ENCODE measurements around the gene DAB2IP.

The DAB2IP gene

DNA sequence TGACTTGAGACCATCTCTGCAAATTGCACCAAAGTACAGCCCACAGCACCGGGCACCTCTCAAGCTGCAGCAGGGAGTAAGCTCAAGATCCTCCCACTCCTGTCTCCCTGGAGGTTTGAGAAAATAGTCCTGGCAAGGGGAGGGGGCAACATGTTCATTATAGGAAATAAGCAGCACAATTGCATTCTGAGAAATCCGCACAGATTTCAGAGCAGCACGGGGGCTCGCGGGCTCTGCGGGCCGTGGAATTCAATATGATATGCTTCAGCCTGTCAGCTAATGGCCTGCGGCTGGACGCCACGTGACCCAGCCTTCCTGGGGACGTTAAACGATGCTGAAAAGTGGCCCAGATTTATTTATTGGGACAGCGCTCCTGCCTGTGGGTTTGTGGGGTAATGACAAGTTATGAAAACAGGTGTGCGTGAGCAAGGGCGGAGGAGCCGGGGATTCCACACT, 156.4 kb downstream of the DAB2IP start:
- no peak for DNase-seq

GRCh38 chr9:121808781-121809180, 157.3 kb downstream of the DAB2IP start:
- DNase-seq: no peak

DNA sequence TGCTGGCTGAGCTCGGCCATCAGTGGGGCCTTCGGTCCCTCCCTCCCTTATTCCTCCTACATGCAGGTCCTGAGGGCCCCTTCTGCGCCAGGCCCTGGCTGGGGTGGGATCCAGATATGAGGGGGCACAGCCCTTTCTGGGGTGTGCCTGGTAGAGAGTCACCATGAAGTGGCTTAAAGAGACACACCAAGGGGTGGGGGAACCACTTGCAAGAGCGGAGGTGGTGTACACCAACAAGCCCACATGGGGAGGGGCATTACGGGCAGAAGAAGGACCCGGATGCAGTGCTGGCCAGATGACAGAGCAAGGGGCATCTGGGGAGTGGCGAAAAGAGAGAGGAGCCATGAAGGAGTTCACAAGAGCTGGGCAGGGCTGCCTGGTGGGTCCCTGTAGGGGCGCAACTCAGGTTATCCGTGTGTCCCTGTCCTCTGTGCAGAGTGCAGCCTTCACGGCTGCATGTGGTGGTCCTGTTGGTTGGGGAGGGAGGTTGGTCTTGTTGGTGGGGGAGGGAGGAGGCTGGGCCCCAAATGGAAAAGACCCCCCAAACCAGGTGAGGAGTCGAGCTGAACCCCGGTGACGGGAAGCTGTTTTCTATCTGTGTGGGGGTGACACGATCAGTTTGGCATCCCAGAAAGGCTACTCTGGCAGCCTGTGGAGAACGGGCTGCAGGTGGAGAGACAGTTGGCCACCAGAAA, 158.1 kb downstream of the DAB2IP start:
- no peak for DNase-seq

- DNase-seq: no peak
These were observed 159.1 kb downstream of the DAB2IP start for GRCh38 chr9:121810489-121810888.

GRCh38 chr9:121811140-121811539, 159.7 kb downstream of the DAB2IP start:
- DNase-seq: no peak

DNA sequence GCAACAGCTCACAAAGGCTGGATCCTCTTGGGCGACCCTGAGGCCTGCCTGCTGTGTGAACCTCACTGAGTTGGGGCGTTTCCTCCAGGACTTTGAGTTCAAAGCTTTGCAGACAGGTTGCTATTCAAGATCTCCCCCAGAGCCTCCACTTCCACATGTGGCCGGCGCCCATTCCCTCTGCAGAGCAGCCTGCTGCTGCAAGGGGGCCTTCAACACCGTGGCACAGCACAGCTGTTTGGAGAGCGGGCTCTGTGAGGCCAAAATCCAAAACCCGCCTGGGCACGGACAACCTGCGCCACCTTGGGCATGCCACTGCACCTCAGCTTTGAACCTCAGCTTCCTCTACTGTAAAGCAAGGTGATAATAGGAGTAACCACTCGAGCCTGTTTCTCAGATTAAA, 160.3 kb downstream of the DAB2IP start:
- DNase-seq: no peak

GRCh38 chr9:121812159-121812735, 160.8 kb downstream of the DAB2IP start:
- DNase-seq: no peak

- DNase-seq: no peak
These were observed 162.2 kb downstream of the DAB2IP start for GRCh38 chr9:121813519-121814210.

- DNase-seq: no peak
These were observed 163.2 kb downstream of the DAB2IP start for GRCh38 chr9:121814594-121814993.

DNA sequence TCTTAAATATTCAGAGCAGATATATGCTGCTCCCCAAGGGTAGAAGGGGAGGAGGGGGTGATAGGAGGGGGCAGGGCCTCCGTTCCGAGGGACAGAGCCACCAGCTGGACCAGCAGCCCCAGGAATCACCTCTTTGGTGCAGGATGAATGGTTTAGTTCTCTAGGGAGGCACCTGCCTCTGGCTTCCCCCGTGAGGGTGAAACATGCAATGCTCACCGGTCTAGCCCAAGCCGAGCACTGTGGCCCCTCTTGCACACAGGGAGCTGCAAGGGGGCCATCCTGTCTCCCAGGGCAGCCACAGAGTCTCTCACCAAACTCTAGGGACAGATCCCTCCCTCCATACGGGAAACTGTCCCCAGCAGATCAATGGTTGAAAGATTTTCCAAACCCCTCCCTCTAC, 163.7 kb downstream of the DAB2IP start:
- DNase-seq: no peak

DNA sequence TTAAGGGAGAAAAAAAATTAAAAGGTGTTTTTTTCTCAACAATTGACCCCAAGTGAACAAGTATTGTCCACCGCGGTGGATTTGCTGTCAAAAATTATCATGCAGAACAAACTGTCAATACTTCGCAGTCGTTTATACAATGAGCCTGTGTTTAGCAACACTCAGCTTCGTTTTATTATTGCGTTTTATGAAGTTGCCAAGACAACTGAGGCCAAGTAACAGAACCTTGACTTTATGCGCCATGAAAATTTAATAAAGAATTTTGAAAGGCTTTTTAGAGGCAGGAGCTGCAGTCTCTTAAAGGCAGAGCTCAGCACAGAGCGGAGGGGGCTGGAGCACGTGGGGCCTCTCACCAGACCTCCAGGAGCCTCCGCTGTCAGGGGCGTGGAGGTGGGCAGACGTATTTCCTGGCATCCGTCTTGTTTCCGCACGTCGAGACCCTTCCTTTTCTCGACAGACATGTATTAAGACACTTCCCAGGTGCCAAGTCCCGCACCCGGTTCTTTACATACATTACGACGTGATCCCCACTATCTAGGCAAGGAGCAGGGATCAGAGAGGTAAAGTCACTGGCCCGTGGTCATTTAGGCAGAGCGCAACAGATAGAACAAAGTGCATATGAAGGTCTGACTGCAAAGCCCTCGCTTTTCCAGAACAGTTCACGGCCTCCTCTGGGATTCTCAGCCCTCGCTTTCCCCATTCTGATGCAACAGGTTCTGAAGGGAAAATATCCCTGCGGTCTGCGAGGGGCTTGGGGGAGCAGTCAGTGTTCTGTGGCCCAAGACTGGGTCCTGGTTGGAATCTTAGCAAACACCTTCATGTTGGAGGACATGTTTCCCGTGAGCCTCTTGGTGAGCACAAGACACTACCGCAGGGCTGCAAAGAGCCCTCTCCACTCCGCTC, 164.4 kb downstream of the DAB2IP start:
- no peak for DNase-seq

DNA sequence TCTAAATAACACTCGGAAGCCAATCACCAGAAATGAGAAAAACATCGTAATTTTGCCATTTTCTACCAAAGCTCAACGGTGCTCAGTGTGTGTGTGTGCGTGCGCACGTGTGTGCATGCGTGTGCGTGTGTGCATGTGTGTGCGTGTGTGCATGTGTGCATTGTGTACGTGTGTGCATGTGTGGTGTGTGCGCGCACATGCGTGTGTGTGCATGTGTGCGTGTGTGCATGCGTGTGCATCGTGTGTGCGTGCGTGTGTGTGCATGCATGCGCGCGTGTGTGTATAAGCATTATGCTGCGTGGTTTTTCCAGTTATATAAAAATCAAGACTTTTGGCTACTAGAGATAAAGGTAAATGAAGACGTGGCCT, 165.0 kb downstream of the DAB2IP start:
- DNase-seq: no peak

- DNase-seq: no peak
These were observed 165.5 kb downstream of the DAB2IP start for GRCh38 chr9:121816845-121817450.

- DNase-seq: no peak
These were observed 166.0 kb downstream of the DAB2IP start for GRCh38 chr9:121817476-121817875.

- no peak for DNase-seq
These were observed 166.7 kb downstream of the DAB2IP start for GRCh38 chr9:121818016-121818661.

DNA sequence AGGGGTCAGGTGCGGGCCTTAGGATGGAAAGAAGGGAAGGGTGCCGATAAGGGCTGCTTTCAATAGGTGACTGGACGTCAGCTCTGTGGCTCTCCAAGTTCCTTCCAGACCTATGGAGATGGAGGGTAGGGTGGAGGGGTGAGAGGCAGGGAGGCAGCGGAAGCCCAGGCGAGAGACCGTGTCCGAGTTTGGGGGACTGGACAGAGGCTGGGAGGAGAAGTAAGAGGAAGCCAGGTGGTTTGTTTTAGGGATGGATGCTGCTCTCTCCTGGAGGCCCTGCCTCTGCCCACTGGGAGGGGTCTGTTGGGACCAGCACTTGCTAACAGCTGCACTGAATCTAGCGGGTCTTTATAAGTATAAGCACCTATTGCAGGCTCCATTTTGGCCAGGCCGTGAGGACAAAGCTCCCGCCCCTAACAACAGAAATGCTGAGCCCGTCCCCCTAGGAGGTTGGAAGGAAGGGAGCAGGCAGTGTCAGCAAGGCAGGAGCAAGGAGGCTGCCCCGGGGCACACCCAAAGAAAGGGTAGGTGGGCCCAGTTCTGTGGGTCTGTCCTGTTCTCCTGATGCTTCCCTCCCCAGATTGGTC, 167.5 kb downstream of the DAB2IP start:
- DNase-seq: no peak

DNA sequence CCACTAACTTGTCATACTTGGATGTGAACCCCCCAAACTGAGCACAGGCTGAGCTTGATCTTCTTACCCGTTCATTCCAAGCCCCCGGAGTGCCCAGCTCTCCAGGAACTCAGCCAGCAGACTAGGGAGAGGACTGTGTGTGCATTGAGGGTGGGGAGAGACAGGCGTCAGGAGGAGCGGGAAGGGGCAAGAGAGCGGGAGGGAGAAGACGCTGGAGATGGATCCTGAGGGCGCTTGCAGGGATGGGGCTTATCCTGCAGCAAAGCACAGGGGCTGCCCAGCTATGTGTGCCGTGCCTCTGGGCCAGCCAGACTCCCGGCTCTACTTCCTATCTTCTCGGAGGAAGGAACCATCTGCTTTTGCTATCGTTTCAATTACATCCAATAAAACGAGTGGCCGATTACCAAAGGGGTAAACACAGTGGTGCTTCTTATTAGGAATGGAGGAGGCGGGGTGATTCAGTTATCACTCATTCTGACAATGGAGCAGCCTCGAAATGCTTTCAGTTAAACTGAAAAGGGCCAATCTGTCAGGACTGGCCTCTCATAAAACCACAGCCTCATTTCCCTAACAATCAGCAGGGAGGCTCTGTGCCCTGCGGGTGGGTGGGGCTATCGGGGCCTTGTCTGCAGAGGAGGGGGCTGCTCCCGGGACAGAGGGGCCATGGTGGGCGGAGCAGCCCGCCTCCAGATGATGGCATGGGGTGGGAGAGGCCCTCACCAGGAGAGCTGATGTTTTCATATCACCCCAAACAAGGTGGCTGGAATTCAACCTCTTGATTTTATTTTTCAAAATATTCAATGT, 168.2 kb downstream of the DAB2IP start:
- no peak for DNase-seq

DNA sequence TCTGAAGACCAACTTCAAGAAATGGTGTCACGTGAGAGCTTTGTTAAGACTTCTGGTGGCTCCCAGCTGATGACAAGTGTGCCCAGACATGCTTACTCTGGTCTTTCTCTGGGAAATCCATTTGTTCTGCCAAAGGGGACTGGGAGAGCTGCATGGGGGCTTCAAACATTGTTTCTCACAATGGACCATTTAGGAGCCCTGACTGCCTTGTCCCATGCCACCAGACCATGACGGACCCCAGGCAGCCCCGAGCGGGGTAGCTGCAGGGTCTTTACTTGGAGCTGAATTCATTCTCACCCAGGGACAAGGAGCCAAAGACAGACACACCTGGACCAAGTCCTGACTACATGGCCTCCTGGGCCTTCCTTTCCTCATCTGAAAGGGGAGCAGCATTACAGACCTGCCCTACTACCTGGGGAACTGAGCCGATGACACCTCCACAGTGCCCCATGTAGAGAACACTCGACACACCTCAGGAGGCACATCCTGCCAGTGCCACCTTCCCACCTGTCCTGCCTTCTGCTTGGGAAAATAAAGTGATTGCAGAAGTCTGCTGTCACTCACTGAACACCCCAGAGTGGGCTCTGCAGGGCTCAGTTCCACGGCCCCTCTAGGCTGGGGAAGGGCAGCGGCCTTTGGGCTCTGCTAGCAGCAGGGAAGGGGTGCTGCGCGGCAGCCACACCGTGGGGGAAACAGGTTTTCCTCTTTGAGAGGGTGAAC, 169.0 kb downstream of the DAB2IP start:
- DNase-seq: no peak

DNA sequence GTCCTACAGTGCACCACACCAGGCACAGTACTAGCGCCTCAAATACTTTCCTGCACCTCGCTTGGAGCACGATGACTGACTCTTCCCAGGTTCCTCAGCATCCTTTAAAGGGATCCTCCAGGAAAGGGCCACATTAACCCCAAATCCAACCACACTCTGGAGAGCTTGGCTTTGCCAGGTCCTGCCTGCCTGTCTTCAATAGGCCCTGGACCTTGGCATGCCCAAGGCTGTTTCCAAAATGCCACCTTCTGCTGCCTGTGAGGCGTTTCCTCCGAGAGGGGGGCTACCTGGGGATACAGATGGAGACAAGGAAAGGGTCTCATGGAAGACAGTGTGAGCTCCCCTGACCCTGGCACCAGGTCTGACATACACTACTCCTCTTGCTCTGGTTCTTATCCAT, 169.9 kb downstream of the DAB2IP start:
- no peak for DNase-seq
